Measurements from ENCODE around the gene CD80.
A peak's percentile ranks its signal among the peaks of the same experiment; 100 is the strongest.
"Not testable (repeated sequence)": the region's sequence is repeated elsewhere in the genome, so short reads cannot be mapped to it uniquely, and the experiment has no call there.

The CD80 gene

GRCh38 chr3:119580067-119580760 lies 20.8 kb upstream of the CD80 start:
- DNase-seq = no peak

GRCh38 chr3:119579366-119580066 lies 20.1 kb upstream of the CD80 start, which contains the start of gene ADPRH:
ADPRH (plus strand) TSS chr3:119579492; CDS start chr3:119582170, 2,678 bp downstream.
- peak; percentile 78 for DNase-seq

GRCh38 chr3:119575507-119575906 lies 16.1 kb upstream of the CD80 start:
- DNase-seq = no peak

GRCh38 chr3:119571688-119572087 lies 12.3 kb upstream of the CD80 start:
- DNase-seq = no peak

- DNase-seq = no peak
These were observed 11.8 kb upstream of the CD80 start for GRCh38 chr3:119571230-119571629.

- no peak for DNase-seq
These were observed 10.8 kb upstream of the CD80 start for GRCh38 chr3:119570229-119570628.

- DNase-seq = no peak
These were observed 9.7 kb upstream of the CD80 start for GRCh38 chr3:119569156-119569555.

GRCh38 chr3:119563334-119563733 lies 3.9 kb upstream of the CD80 start:
- DNase-seq = not testable (repeated sequence)

- no peak for DNase-seq
These were observed 3.0 kb upstream of the CD80 start for GRCh38 chr3:119562307-119562961.

GRCh38 chr3:119560160-119560559 lies 746 bp upstream of the CD80 start:
- DNase-seq = no peak

GRCh38 chr3:119558626-119559317 lies 642 bp downstream of the CD80 start:
- no peak for DNase-seq

GRCh38 chr3:119557877-119558269 lies 1.5 kb downstream of the CD80 start:
- no peak for DNase-seq

GRCh38 chr3:119557192-119557876 lies 2.1 kb downstream of the CD80 start:
- DNase-seq = no peak

- DNase-seq = no peak
These were observed 3.5 kb downstream of the CD80 start for GRCh38 chr3:119555929-119556328.

- no peak for DNase-seq
These were observed 4.1 kb downstream of the CD80 start for GRCh38 chr3:119555309-119555735.

- no peak for DNase-seq
These were observed 5.5 kb downstream of the CD80 start for GRCh38 chr3:119553823-119554415.

- DNase-seq = not testable (repeated sequence)
These were observed 6.5 kb downstream of the CD80 start for GRCh38 chr3:119552928-119553327.

- no peak for DNase-seq
These were observed 7.8 kb downstream of the CD80 start for GRCh38 chr3:119551598-119551997.

GRCh38 chr3:119550192-119550910 lies 9.1 kb downstream of the CD80 start:
- DNase-seq = no peak

GRCh38 chr3:119548341-119548740 lies 11.1 kb downstream of the CD80 start:
- no peak for DNase-seq

- no peak for DNase-seq
These were observed 12.2 kb downstream of the CD80 start for GRCh38 chr3:119547227-119547626.

- DNase-seq = no peak
These were observed 16.3 kb downstream of the CD80 start for GRCh38 chr3:119543147-119543546.
